ENCODE results near the gene ASGR1.
"Not testable (repeated sequence)": the region's sequence is repeated elsewhere in the genome, so short reads cannot be mapped to it uniquely, and the experiment has no call there.

The ASGR1 gene

GRCh38 chr17:7195971-7196370 is 16.8 kb upstream of the ASGR1 start:
- DNase-seq = no peak
- intact Hi-C loops (cut with DNase I) = no loop called here

GRCh38 chr17:7192271-7192937 is 13.2 kb upstream of the ASGR1 start:
- no peak for DNase-seq
- intact Hi-C loops (cut with DNase I) = no loop called here

- DNase-seq = peak in 41 of 42 donors; percentile 54 to 85 (median 70)
- intact Hi-C loops (cut with DNase I) = no loop called here
Observed at GRCh38 chr17:7191571-7192270, 12.6 kb upstream of the ASGR1 start.

- DNase-seq = peak in 5 of 42 donors; percentile 32 to 47 (median 36)
- intact Hi-C loops (cut with DNase I) = no loop called here
Observed at GRCh38 chr17:7191069-7191468, 11.9 kb upstream of the ASGR1 start.

GRCh38 chr17:7190276-7190917 is 11.2 kb upstream of the ASGR1 start:
- intact Hi-C loops (cut with DNase I) = no loop called here
- DNase-seq = peak in 2 of 42 donors; percentile 27 to 29

- no peak for DNase-seq
- intact Hi-C loops (cut with DNase I) = no loop called here
Observed at GRCh38 chr17:7186241-7186640, 7.1 kb upstream of the ASGR1 start.

GRCh38 chr17:7184647-7185046 is 5.5 kb upstream of the ASGR1 start:
- DNase-seq = no peak
- intact Hi-C loops (cut with DNase I) = no loop called here

- intact Hi-C loops (cut with DNase I) = no loop called here
- DNase-seq = peak in 12 of 42 donors; percentile 15 to 61 (median 44)
Observed at GRCh38 chr17:7184091-7184488, 4.9 kb upstream of the ASGR1 start.

- intact Hi-C loops (cut with DNase I) = no loop called here
- DNase-seq = no peak
Observed at GRCh38 chr17:7183433-7184090, 4.4 kb upstream of the ASGR1 start.

- intact Hi-C loops (cut with DNase I) = not testable (repeated sequence)
Observed at GRCh38 chr17:7182101-7182500, 2.9 kb upstream of the ASGR1 start.

GRCh38 chr17:7178973-7179316 is 225 bp downstream of the ASGR1 start:
- intact Hi-C loops (cut with DNase I) = no loop called here
- DNase-seq = no peak

More at GRCh38 chr17:7182101-7182500, 2.9 kb upstream of the ASGR1 start:
- DNase-seq = not testable (repeated sequence)

- peak in 2 of 42 donors; percentile 28 to 36 for DNase-seq
- intact Hi-C loops (cut with DNase I) = no loop called here
Observed at GRCh38 chr17:7177954-7178477, 1.2 kb downstream of the ASGR1 start.

GRCh38 chr17:7177191-7177953 is 1.8 kb downstream of the ASGR1 start:
- DNase-seq = peak; percentile 59 to 91 (median 76)
- intact Hi-C loops (cut with DNase I) = no loop called here

- intact Hi-C loops (cut with DNase I) = no loop called here
- no peak for DNase-seq
Observed at GRCh38 chr17:7176841-7177190, 2.4 kb downstream of the ASGR1 start.

GRCh38 chr17:7176107-7176840 is 2.9 kb downstream of the ASGR1 start:
- intact Hi-C loops (cut with DNase I) = no loop called here
- DNase-seq = no peak

- no peak for DNase-seq
- intact Hi-C loops (cut with DNase I) = no loop called here
Observed at GRCh38 chr17:7175330-7175733, 3.8 kb downstream of the ASGR1 start.

- DNase-seq = no peak
- intact Hi-C loops (cut with DNase I) = no loop called here
Observed at GRCh38 chr17:7174603-7175326, 4.4 kb downstream of the ASGR1 start.

All from head of caudate nucleus (tissue), 42 donors.